Epithelial cell of esophagus (primary cell): ENCODE data around the gene CYP4Z1.

Experiments
- DNase-seq: peaks from one replicate; pipeline ENCODE4 v3.0.0; 2010; ENCODE audit warnings: low read depth
- H3K4me3 ChIP-seq: 2 replicates; pipeline ENCODE4 v1.5.1; 2011; ENCODE audit warnings: mild to moderate bottlenecking, low read length, control low read depth
- CTCF ChIP-seq: IDR thresholded peaks from 2 replicates; pipeline ENCODE4 v1.5.1; 2011; ENCODE audit warnings: low read depth, mild to moderate bottlenecking, low read length, control low read depth, inconsistent platforms; ENCODE audit not compliant: insufficient read depth; ENCODE audit errors: missing control alignments

Gene CYP4Z1

GRCh38 chr1:47067097-47067594 lies at the start of gene CYP4Z1:
Gene CYP4Z1, plus strand, starts transcription at chr1:47067231. Its CDS starts 260 bp downstream, at chr1:47067491.
- no peak for TF ChIP-seq CTCF
- DNase-seq: no peak
- H3K4me3 ChIP-seq: no peak within 1 kb of the TSS

GRCh38 chr1:47021070-47021469 lies 46.0 kb upstream of the CYP4Z1 start:
- DNase-seq: no peak
- no peak overlapping the region for H3K4me3 ChIP-seq
- TF ChIP-seq CTCF: no peak

GRCh38 chr1:47023268-47024140 lies 43.5 kb upstream of the CYP4Z1 start, which contains the start of gene CYP4X1:
Gene CYP4X1, plus strand, starts transcription at chr1:47023669. Its CDS starts 149 bp downstream, at chr1:47023818.
- H3K4me3 ChIP-seq: peak within 1 kb of the TSS; percentile 35
- TF ChIP-seq CTCF: no peak
- DNase-seq: peak; percentile 49

GRCh38 chr1:47024141-47024801 lies 42.8 kb upstream of the CYP4Z1 start:
- peak overlapping the region; percentile 35 for H3K4me3 ChIP-seq
- no peak for TF ChIP-seq CTCF
- no peak for DNase-seq

- H3K4me3 ChIP-seq: no peak overlapping the region
- no peak for TF ChIP-seq CTCF
- DNase-seq: peak; percentile 50
Observed at GRCh38 chr1:47030170-47030805, 36.7 kb upstream of the CYP4Z1 start.

- no peak for TF ChIP-seq CTCF
- no peak overlapping the region for H3K4me3 ChIP-seq
- DNase-seq: peak; percentile 81
Observed at GRCh38 chr1:47031059-47031458, 36.0 kb upstream of the CYP4Z1 start.
